Heart left ventricle (tissue), 13 donors: ENCODE data around the gene GUCA2B.

ENCODE experiments used
- CTCF ChIP-seq, 12 donors: fragments of 200-600 bp; sonication (generic) in 4 of 12; IDR thresholded peaks; one replicate each; pipeline versions ENCODE4 v1.5.0 to v1.8.0; 2018 to 2022; ENCODE audit warnings: antibody characterized with exemption in 12 of 12, mild to moderate bottlenecking in 5 of 12
- POLR2A ChIP-seq, 2 donors: fragments of 450-650 bp; IDR thresholded peaks; one replicate each; pipeline ENCODE4 v1.6.1; 2017; ENCODE audit warnings: antibody characterized with exemption in 2 of 2, mild to moderate bottlenecking in 2 of 2, moderate library complexity in 2 of 2
- donor health status: ischemic (EF 13 %, LVEDD 7.1; RV severe dilation, severe dysfunction).
- donor health status: DM: no; HTN: yes; CAD: no.
- donor health status: DM: no; HTN: no; CAD: no.
- donor health status: ischemic (EF 25% LVEDD 6.9; RV normal size, moderate dysfunction).
- donor health status: ischemic (EF 25% LVEDD 5.7; RV mildly dilated, moderate dysfunction).
- donor health status: ischemic (EF 35%, LVEDD 5.7; RV mildly dilated, moderate dysfunction).
- donor health status: nonischemic (EF 11% LVEDD 7.7; RV severe dilation, severe dysfunction).
- donor health status: DM: yes; HTN: yes; CAD: no.
- donor health status: PGD.
- donor health status: ischemic (EF 29% LVEDD 5.4; RV normal size, mild dysfunction).
- donor health status: nonischemic (EF 23%, LVEDD 6.1; RV moderate dilation, normal function).

GRCh38 chr1:42178249-42178648 is 25.0 kb downstream of the GUCA2B start:
- TF ChIP-seq CTCF (IDR thresholded peaks at IDR 0.05) = no peak
- TF ChIP-seq POLR2A (IDR thresholded peaks at IDR 0.05) = no peak
